ENCODE results near the gene PTGER4.
"Not testable (repeated sequence)": the region's sequence is repeated elsewhere in the genome, so short reads cannot be mapped to it uniquely, and the experiment has no call there.

Gene PTGER4

GRCh38 chr5:40652441-40653220, 27.1 kb upstream of the PTGER4 start:
- no peak for DNase-seq (ENCODE audit: low read depth, low spot score)
- Histone ChIP-seq H3K36me3 (ENCODE audit: control insufficient read depth, insufficient read depth, low read length) (no peaks in the 10 kb centered on the region), H3K4me3 (ENCODE audit: low read length) (no peak overlapping the region), H3K27me3 (ENCODE audit: control insufficient read depth, insufficient read depth, low read length) (no peaks in the 10 kb centered on the region), H3K9me3 (ENCODE audit: control insufficient read depth, insufficient read depth, low read length) (no peaks in the 10 kb centered on the region), H3K4me1 (ENCODE audit: control insufficient read depth, insufficient read depth, low read length) (no peaks in the 10 kb centered on the region), H3K27ac (ENCODE audit: low read length) (no peak overlapping the region)
- no CpG with 5 or more reads among the region's 8 CpGs for WGBS (ENCODE audit: insufficient coverage, insufficient read length)

- no CpG with 5 or more reads among the region's 4 CpGs for WGBS (ENCODE audit: insufficient coverage, insufficient read length)
- no peak for DNase-seq (ENCODE audit: low read depth, low spot score)
- H3K4me3 ChIP-seq (ENCODE audit: low read length), result no peak overlapping the region
- H3K27ac ChIP-seq (ENCODE audit: low read length), result no peak overlapping the region
- H3K4me1 ChIP-seq (ENCODE audit: control insufficient read depth, insufficient read depth, low read length), result no peaks in the 10 kb centered on the region
- no peaks in the 10 kb centered on the region for H3K9me3 ChIP-seq (ENCODE audit: control insufficient read depth, insufficient read depth, low read length)
- H3K36me3 ChIP-seq (ENCODE audit: control insufficient read depth, insufficient read depth, low read length), result no peaks in the 10 kb centered on the region
- no peaks in the 10 kb centered on the region for H3K27me3 ChIP-seq (ENCODE audit: control insufficient read depth, insufficient read depth, low read length)
Observed at GRCh38 chr5:40653221-40654022, 26.3 kb upstream of the PTGER4 start.

GRCh38 chr5:40654377-40654991, 25.2 kb upstream of the PTGER4 start:
- no peak for DNase-seq (ENCODE audit: low read depth, low spot score)
- Histone ChIP-seq H3K4me3 (ENCODE audit: low read length) (no peak overlapping the region), H3K4me1 (ENCODE audit: control insufficient read depth, insufficient read depth, low read length) (no peaks in the 10 kb centered on the region), H3K36me3 (ENCODE audit: control insufficient read depth, insufficient read depth, low read length) (no peaks in the 10 kb centered on the region), H3K27ac (ENCODE audit: low read length) (no peak overlapping the region), H3K9me3 (ENCODE audit: control insufficient read depth, insufficient read depth, low read length) (no peaks in the 10 kb centered on the region), H3K27me3 (ENCODE audit: control insufficient read depth, insufficient read depth, low read length) (no peaks in the 10 kb centered on the region)
- no CpG with 5 or more reads among the region's 4 CpGs for WGBS (ENCODE audit: insufficient coverage, insufficient read length)

GRCh38 chr5:40655138-40655537, 24.6 kb upstream of the PTGER4 start:
- no peak for DNase-seq (ENCODE audit: low read depth, low spot score)
- H3K36me3 ChIP-seq (ENCODE audit: control insufficient read depth, insufficient read depth, low read length), result no peaks in the 10 kb centered on the region
- no CpG with 5 or more reads among the region's 2 CpGs for WGBS (ENCODE audit: insufficient coverage, insufficient read length)
- no peak overlapping the region for H3K4me3 ChIP-seq (ENCODE audit: low read length)
- H3K27ac ChIP-seq (ENCODE audit: low read length), result no peak overlapping the region
- H3K27me3 ChIP-seq (ENCODE audit: control insufficient read depth, insufficient read depth, low read length), result no peaks in the 10 kb centered on the region
- no peaks in the 10 kb centered on the region for H3K9me3 ChIP-seq (ENCODE audit: control insufficient read depth, insufficient read depth, low read length)
- no peaks in the 10 kb centered on the region for H3K4me1 ChIP-seq (ENCODE audit: control insufficient read depth, insufficient read depth, low read length)

GRCh38 chr5:40656091-40656490, 23.6 kb upstream of the PTGER4 start:
- not testable (repeated sequence) for H3K4me1 ChIP-seq (ENCODE audit: control insufficient read depth, insufficient read depth, low read length); H3K36me3 ChIP-seq (ENCODE audit: control insufficient read depth, insufficient read depth, low read length); H3K9me3 ChIP-seq (ENCODE audit: control insufficient read depth, insufficient read depth, low read length); DNase-seq (ENCODE audit: low read depth, low spot score); H3K27ac ChIP-seq (ENCODE audit: low read length); H3K4me3 ChIP-seq (ENCODE audit: low read length); H3K27me3 ChIP-seq (ENCODE audit: control insufficient read depth, insufficient read depth, low read length)

GRCh38 chr5:40656766-40657165, 22.9 kb upstream of the PTGER4 start:
- Histone ChIP-seq H3K4me1 (ENCODE audit: control insufficient read depth, insufficient read depth, low read length) (no peaks in the 10 kb centered on the region), H3K27me3 (ENCODE audit: control insufficient read depth, insufficient read depth, low read length) (no peaks in the 10 kb centered on the region), H3K27ac (ENCODE audit: low read length) (no peak overlapping the region), H3K4me3 (ENCODE audit: low read length) (no peak overlapping the region), H3K36me3 (ENCODE audit: control insufficient read depth, insufficient read depth, low read length) (no peaks in the 10 kb centered on the region), H3K9me3 (ENCODE audit: control insufficient read depth, insufficient read depth, low read length) (no peaks in the 10 kb centered on the region)
- DNase-seq (ENCODE audit: low read depth, low spot score), result no peak

GRCh38 chr5:40660751-40661150, 19.0 kb upstream of the PTGER4 start:
- WGBS (ENCODE audit: insufficient coverage, insufficient read length), result no CpG with 5 or more reads among the region's 2 CpGs
- no peaks in the 10 kb centered on the region for H3K4me1 ChIP-seq (ENCODE audit: control insufficient read depth, insufficient read depth, low read length)
- no peak overlapping the region for H3K4me3 ChIP-seq (ENCODE audit: low read length)
- no peak overlapping the region for H3K27ac ChIP-seq (ENCODE audit: low read length)
- DNase-seq (ENCODE audit: low read depth, low spot score), result no peak
- H3K36me3 ChIP-seq (ENCODE audit: control insufficient read depth, insufficient read depth, low read length), result no peaks in the 10 kb centered on the region
- H3K9me3 ChIP-seq (ENCODE audit: control insufficient read depth, insufficient read depth, low read length), result no peaks in the 10 kb centered on the region
- H3K27me3 ChIP-seq (ENCODE audit: control insufficient read depth, insufficient read depth, low read length), result no peaks in the 10 kb centered on the region

GRCh38 chr5:40665635-40666298, 13.9 kb upstream of the PTGER4 start:
- no peaks in the 10 kb centered on the region for H3K4me1 ChIP-seq (ENCODE audit: control insufficient read depth, insufficient read depth, low read length)
- H3K27ac ChIP-seq (ENCODE audit: low read length), result no peak overlapping the region
- 100% methylated on average over 1 of the region's 3 CpGs for WGBS (ENCODE audit: insufficient coverage, insufficient read length)
- H3K4me3 ChIP-seq (ENCODE audit: low read length), result no peak overlapping the region
- H3K36me3 ChIP-seq (ENCODE audit: control insufficient read depth, insufficient read depth, low read length), result no peaks in the 10 kb centered on the region
- H3K9me3 ChIP-seq (ENCODE audit: control insufficient read depth, insufficient read depth, low read length), result no peaks in the 10 kb centered on the region
- no peaks in the 10 kb centered on the region for H3K27me3 ChIP-seq (ENCODE audit: control insufficient read depth, insufficient read depth, low read length)
- DNase-seq (ENCODE audit: low read depth, low spot score), result no peak

GRCh38 chr5:40666657-40667056, 13.1 kb upstream of the PTGER4 start:
- Histone ChIP-seq H3K27me3 (ENCODE audit: control insufficient read depth, insufficient read depth, low read length) (no peaks in the 10 kb centered on the region), H3K4me3 (ENCODE audit: low read length) (no peak overlapping the region), H3K9me3 (ENCODE audit: control insufficient read depth, insufficient read depth, low read length) (no peaks in the 10 kb centered on the region), H3K4me1 (ENCODE audit: control insufficient read depth, insufficient read depth, low read length) (no peaks in the 10 kb centered on the region), H3K27ac (ENCODE audit: low read length) (no peak overlapping the region), H3K36me3 (ENCODE audit: control insufficient read depth, insufficient read depth, low read length) (no peaks in the 10 kb centered on the region)
- DNase-seq (ENCODE audit: low read depth, low spot score), result no peak
- WGBS (ENCODE audit: insufficient coverage, insufficient read length), result no CpG with 5 or more reads among the region's 1 CpG

GRCh38 chr5:40667161-40667663, 12.5 kb upstream of the PTGER4 start:
- Histone ChIP-seq H3K36me3 (ENCODE audit: control insufficient read depth, insufficient read depth, low read length) (no peaks in the 10 kb centered on the region), H3K4me3 (ENCODE audit: low read length) (no peak overlapping the region), H3K4me1 (ENCODE audit: control insufficient read depth, insufficient read depth, low read length) (no peaks in the 10 kb centered on the region), H3K27me3 (ENCODE audit: control insufficient read depth, insufficient read depth, low read length) (no peaks in the 10 kb centered on the region), H3K27ac (ENCODE audit: low read length) (no peak overlapping the region), H3K9me3 (ENCODE audit: control insufficient read depth, insufficient read depth, low read length) (no peaks in the 10 kb centered on the region)
- no peak for DNase-seq (ENCODE audit: low read depth, low spot score)

Measured in iPS DF 6.9 (cell line).